ENCODE data around the gene LIN37.

LIN37 gene

GRCh38 chr19:35748106-35749020, at the start of gene LIN37:
Gene LIN37, plus strand, starts transcription at chr19:35748576. Its CDS starts 149 bp downstream, at chr19:35748725.
- DNase-seq (ENCODE audit: low spot score): peak; percentile 99

GRCh38 chr19:35702223-35703012, 46.0 kb upstream of the LIN37 start:
- DNase-seq (ENCODE audit: low spot score): peak; percentile 99

GRCh38 chr19:35703343-35703742, 45.0 kb upstream of the LIN37 start:
- DNase-seq (ENCODE audit: low spot score): no peak

GRCh38 chr19:35704218-35704617, 44.2 kb upstream of the LIN37 start, which contains the start of gene ZBTB32:
Gene ZBTB32, plus strand, starts transcription at chr19:35704558. Its CDS starts 10,069 bp downstream, at chr19:35714627.
- DNase-seq (ENCODE audit: low spot score): peak; percentile 83

- no peak for DNase-seq (ENCODE audit: low spot score)
These were observed 40.0 kb upstream of the LIN37 start for GRCh38 chr19:35708391-35708790.

GRCh38 chr19:35710784-35711723, 37.3 kb upstream of the LIN37 start:
- DNase-seq (ENCODE audit: low spot score): no peak

- no peak for DNase-seq (ENCODE audit: low spot score)
These were observed 35.5 kb upstream of the LIN37 start for GRCh38 chr19:35712567-35713505.

- DNase-seq (ENCODE audit: low spot score): no peak
These were observed 34.9 kb upstream of the LIN37 start for GRCh38 chr19:35713506-35713850.

GRCh38 chr19:35713904-35714495, 34.4 kb upstream of the LIN37 start:
- no peak for DNase-seq (ENCODE audit: low spot score)

- DNase-seq (ENCODE audit: low spot score): no peak
These were observed 33.6 kb upstream of the LIN37 start for GRCh38 chr19:35714601-35715354.

GRCh38 chr19:35715355-35715809, 33.0 kb upstream of the LIN37 start:
- DNase-seq (ENCODE audit: low spot score): no peak

GRCh38 chr19:35715981-35716800, 32.2 kb upstream of the LIN37 start:
- peak; percentile 82 for DNase-seq (ENCODE audit: low spot score)

- DNase-seq (ENCODE audit: low spot score): peak; percentile 99
These were observed 31.3 kb upstream of the LIN37 start for GRCh38 chr19:35716801-35717664.

- peak; percentile 97 for DNase-seq (ENCODE audit: low spot score)
These were observed 30.6 kb upstream of the LIN37 start, which contains the start of gene KMT2B for GRCh38 chr19:35717665-35718344. Gene KMT2B, plus strand, starts transcription at chr19:35718003. Its CDS starts 16 bp downstream, at chr19:35718019.

- peak; percentile 63 for DNase-seq (ENCODE audit: low spot score)
These were observed 29.9 kb upstream of the LIN37 start for GRCh38 chr19:35718345-35719041.

Measured in hepatic stellate cell (primary cell).